Ammon's horn (tissue), 1 donor: ENCODE data around the gene NAV1.
"Not testable (repeated sequence)": the region's sequence is repeated elsewhere in the genome, so short reads cannot be mapped to it uniquely, and the experiment has no call there.

Experiments
- DNase-seq: peaks from one replicate; pipeline ENCODE4 v3.0.0-alpha.2; 2016; ENCODE audit warnings: low spot score

NAV1 gene

GRCh38 chr1:201565024-201565730 lies 26.2 kb downstream of the NAV1 start:
- DNase-seq = peak; percentile 97

- peak; percentile 72 for DNase-seq
Measured at GRCh38 chr1:201565771-201566528, 27.0 kb downstream of the NAV1 start.

GRCh38 chr1:201566529-201566823 lies 27.5 kb downstream of the NAV1 start:
- DNase-seq = no peak

- DNase-seq = no peak
Measured at GRCh38 chr1:201566933-201567801, 28.2 kb downstream of the NAV1 start.

- no peak for DNase-seq
Measured at GRCh38 chr1:201568265-201568664, 29.3 kb downstream of the NAV1 start.

- no peak for DNase-seq
Measured at GRCh38 chr1:201568859-201569294, 29.9 kb downstream of the NAV1 start.

GRCh38 chr1:201570181-201570885 lies 31.4 kb downstream of the NAV1 start:
- DNase-seq = no peak

GRCh38 chr1:201570886-201571624 lies 32.1 kb downstream of the NAV1 start:
- no peak for DNase-seq

- no peak for DNase-seq
Measured at GRCh38 chr1:201573030-201573429, 34.1 kb downstream of the NAV1 start.

- no peak for DNase-seq
Measured at GRCh38 chr1:201573923-201574322, 35.0 kb downstream of the NAV1 start.

- DNase-seq = no peak
Measured at GRCh38 chr1:201575912-201576311, 37.0 kb downstream of the NAV1 start.

GRCh38 chr1:201576914-201577313 lies 38.0 kb downstream of the NAV1 start:
- no peak for DNase-seq

GRCh38 chr1:201578008-201578888 lies 39.3 kb downstream of the NAV1 start:
- DNase-seq = no peak

- DNase-seq = not testable (repeated sequence)
Measured at GRCh38 chr1:201581371-201581770, 42.4 kb downstream of the NAV1 start.

- no peak for DNase-seq
Measured at GRCh38 chr1:201582705-201583442, 43.9 kb downstream of the NAV1 start.

GRCh38 chr1:201583663-201584062 lies 44.7 kb downstream of the NAV1 start:
- DNase-seq = no peak

- DNase-seq = no peak
Measured at GRCh38 chr1:201584471-201585092, 45.7 kb downstream of the NAV1 start.

- DNase-seq = no peak
Measured at GRCh38 chr1:201585093-201585483, 46.2 kb downstream of the NAV1 start.

- DNase-seq = no peak
Measured at GRCh38 chr1:201585901-201586300, 47.0 kb downstream of the NAV1 start.
